K562 (cell line): ENCODE results near the gene FKBP2.

Experiments
- REST ChIP-seq, 2 experiments: fragments of 450-650 bp; formaldehyde crosslinking in 1 of 2; IDR thresholded peaks; 2 replicates each; pipeline versions ENCODE4 v1.4.0 to v1.6.1; 2014 to 2020; ENCODE audit warnings: mild to moderate bottlenecking in 2 of 2, borderline replicate concordance in 1 of 2, low read depth in 1 of 2
- SMARCB1 ChIP-seq: IDR thresholded peaks from 2 replicates; pipeline ENCODE4 v1.6.1; 2011; ENCODE audit warnings: improper control_type of control experiment, low read depth; ENCODE audit not compliant: insufficient read length
- ZNF121 ChIP-seq: sonication (generic); formaldehyde crosslinking; conservative IDR thresholded peaks from 2 replicates; pipeline ENCODE4 v1.8.0; 2022; ENCODE audit warnings: missing genetic modification reagents

GRCh38 chr11:64275031-64275800 is 34.3 kb downstream of the FKBP2 start:
- TF ChIP-seq ZNF121 (CRISPR knock-in tag) (no peak), SMARCB1 (no peak), REST (IDR thresholded peaks at IDR 0.05; ENCODE audit: borderline replicate concordance) (no peak), REST (CRISPR knock-in tag; IDR thresholded peaks at IDR 0.05; ENCODE audit: low read depth) (no peak)
